ENCODE measurements around the gene IGFALS.

Gene IGFALS

GRCh38 chr16:1787322-1788094 is 6.0 kb downstream of the IGFALS start:
- Mint-ChIP-seq H3K27me3 (no peaks in the 10 kb centered on the region), H3K27ac (no peak overlapping the region), H3K4me1 (ENCODE audit: low read depth) (peaks cover 14% of the 10 kb centered on the region), H3K36me3 (no peaks in the 10 kb centered on the region), H3K9me3 (ENCODE audit: low read depth) (no peaks in the 10 kb centered on the region), H3K4me3 (no peak overlapping the region)

GRCh38 chr16:1787056-1787321 is 6.5 kb downstream of the IGFALS start:
- no peak overlapping the region for H3K27ac Mint-ChIP-seq
- H3K4me3 Mint-ChIP-seq: no peak overlapping the region
- H3K27me3 Mint-ChIP-seq: no peaks in the 10 kb centered on the region

GRCh38 chr16:1786242-1787055 is 7.1 kb downstream of the IGFALS start:
- Mint-ChIP-seq H3K27me3 (no peaks in the 10 kb centered on the region), H3K27ac (no peak overlapping the region), H3K9me3 (ENCODE audit: low read depth) (no peaks in the 10 kb centered on the region)

More at GRCh38 chr16:1787056-1787321, 6.5 kb downstream of the IGFALS start:
- H3K36me3 Mint-ChIP-seq: no peaks in the 10 kb centered on the region
- no peaks in the 10 kb centered on the region for H3K9me3 Mint-ChIP-seq (ENCODE audit: low read depth)
- H3K4me1 Mint-ChIP-seq (ENCODE audit: low read depth): peaks cover 14% of the 10 kb centered on the region

GRCh38 chr16:1785846-1786170 is 7.7 kb downstream of the IGFALS start:
- no peak overlapping the region for H3K4me3 Mint-ChIP-seq
- no peaks in the 10 kb centered on the region for H3K36me3 Mint-ChIP-seq
- H3K9me3 Mint-ChIP-seq (ENCODE audit: low read depth): no peaks in the 10 kb centered on the region
- H3K27ac Mint-ChIP-seq: no peak overlapping the region
- H3K4me1 Mint-ChIP-seq (ENCODE audit: low read depth): peaks cover 22% of the 10 kb centered on the region
- H3K27me3 Mint-ChIP-seq: no peaks in the 10 kb centered on the region

More at GRCh38 chr16:1786242-1787055, 7.1 kb downstream of the IGFALS start:
- Mint-ChIP-seq H3K4me3 (no peak overlapping the region), H3K4me1 (ENCODE audit: low read depth) (peaks cover 18% of the 10 kb centered on the region), H3K36me3 (no peaks in the 10 kb centered on the region)

- Mint-ChIP-seq H3K9me3 (ENCODE audit: low read depth) (no peaks in the 10 kb centered on the region), H3K36me3 (no peaks in the 10 kb centered on the region), H3K4me1 (ENCODE audit: low read depth) (peaks cover 22% of the 10 kb centered on the region), H3K27ac (no peak overlapping the region), H3K27me3 (no peaks in the 10 kb centered on the region), H3K4me3 (peak overlapping the region; percentile 65)
Observed at GRCh38 chr16:1784977-1785845, 8.3 kb downstream of the IGFALS start.

GRCh38 chr16:1782408-1783264 is 10.9 kb downstream of the IGFALS start, which contains the start of the genes NUBP2 and SPSB3:
Gene NUBP2, plus strand, starts transcription at chr16:1782960. Its CDS starts 61 bp downstream, at chr16:1783021.
Gene SPSB3, minus strand, starts transcription at chr16:1782571. Its CDS starts 1,088 bp downstream, at chr16:1781483.
- Mint-ChIP-seq H3K36me3 (no peaks in the 10 kb centered on the region), H3K27ac (peak within 1 kb of the TSS; percentile 93), H3K4me1 (ENCODE audit: low read depth) (peaks cover 20% of the 10 kb centered on the region), H3K4me3 (peak within 1 kb of the TSS; percentile 95), H3K27me3 (no peaks in the 10 kb centered on the region), H3K9me3 (ENCODE audit: low read depth) (no peaks in the 10 kb centered on the region)

GRCh38 chr16:1781758-1782407 is 11.6 kb downstream of the IGFALS start:
- H3K4me1 Mint-ChIP-seq (ENCODE audit: low read depth): peaks cover 20% of the 10 kb centered on the region
- no peaks in the 10 kb centered on the region for H3K9me3 Mint-ChIP-seq (ENCODE audit: low read depth)
- H3K27me3 Mint-ChIP-seq: no peaks in the 10 kb centered on the region
- peak overlapping the region; percentile 76 for H3K27ac Mint-ChIP-seq
- H3K36me3 Mint-ChIP-seq: no peaks in the 10 kb centered on the region
- peak overlapping the region; percentile 86 for H3K4me3 Mint-ChIP-seq

GRCh38 chr16:1781254-1781653 is 12.3 kb downstream of the IGFALS start:
- Mint-ChIP-seq H3K9me3 (ENCODE audit: low read depth) (no peaks in the 10 kb centered on the region), H3K4me1 (ENCODE audit: low read depth) (peaks cover 20% of the 10 kb centered on the region), H3K27me3 (no peaks in the 10 kb centered on the region), H3K27ac (peak overlapping the region; percentile 76), H3K36me3 (no peaks in the 10 kb centered on the region), H3K4me3 (peak overlapping the region; percentile 86)

GRCh38 chr16:1780677-1781072 is 12.8 kb downstream of the IGFALS start:
- H3K4me3 Mint-ChIP-seq: peak overlapping the region; percentile 86
- no peak overlapping the region for H3K27ac Mint-ChIP-seq
- H3K4me1 Mint-ChIP-seq (ENCODE audit: low read depth): peaks cover 20% of the 10 kb centered on the region
- no peaks in the 10 kb centered on the region for H3K36me3 Mint-ChIP-seq
- no peaks in the 10 kb centered on the region for H3K9me3 Mint-ChIP-seq (ENCODE audit: low read depth)
- no peaks in the 10 kb centered on the region for H3K27me3 Mint-ChIP-seq

GRCh38 chr16:1779741-1780676 is 13.5 kb downstream of the IGFALS start:
- no peaks in the 10 kb centered on the region for H3K27me3 Mint-ChIP-seq
- H3K4me3 Mint-ChIP-seq: peak overlapping the region; percentile 66
- H3K4me1 Mint-ChIP-seq (ENCODE audit: low read depth): peaks cover 18% of the 10 kb centered on the region
- H3K9me3 Mint-ChIP-seq (ENCODE audit: low read depth): no peaks in the 10 kb centered on the region
- no peak overlapping the region for H3K27ac Mint-ChIP-seq
- no peaks in the 10 kb centered on the region for H3K36me3 Mint-ChIP-seq

- Mint-ChIP-seq H3K9me3 (ENCODE audit: low read depth) (no peaks in the 10 kb centered on the region), H3K27me3 (no peaks in the 10 kb centered on the region), H3K4me3 (no peak overlapping the region), H3K4me1 (ENCODE audit: low read depth) (peaks cover 16% of the 10 kb centered on the region), H3K36me3 (no peaks in the 10 kb centered on the region), H3K27ac (no peak overlapping the region)
Observed at GRCh38 chr16:1779234-1779701, 14.2 kb downstream of the IGFALS start.

GRCh38 chr16:1778200-1779179 is 15.0 kb downstream of the IGFALS start:
- Mint-ChIP-seq H3K9me3 (ENCODE audit: low read depth) (no peaks in the 10 kb centered on the region), H3K27ac (no peak overlapping the region), H3K36me3 (no peaks in the 10 kb centered on the region), H3K27me3 (no peaks in the 10 kb centered on the region), H3K4me1 (ENCODE audit: low read depth) (peaks cover 11% of the 10 kb centered on the region), H3K4me3 (no peak overlapping the region)
